ENCODE data around the gene ZKSCAN8. TPM values are rescaled to one million over a fixed set of nuclear protein-coding genes. Genes with fewer than 3 reads are reported as not detected.

The ZKSCAN8 gene
- polyA plus RNA-seq, 1 donor from 2014 or later = 17.2 TPM

- Histone ChIP-seq H3K4me3 (ENCODE audit: low read length) (no peak overlapping the region), H3F3A (ENCODE audit: insufficient read depth, low read length, poor library complexity, severe bottlenecking) (no peaks in the 10 kb centered on the region), H3K27me3 (ENCODE audit: insufficient read depth, low read depth, low read length) (no peaks in the 10 kb centered on the region), H2AFZ (ENCODE audit: low read depth, low read length) (no peak overlapping the region), H3K27ac (ENCODE audit: low read length) (no peak overlapping the region), H3K79me2 (replicated peaks; ENCODE audit: insufficient read depth, low read length) (no peaks in the 10 kb centered on the region), H3K9me2 (ENCODE audit: insufficient read depth, low read length) (no peaks in the 10 kb centered on the region), H4K20me1 (ENCODE audit: insufficient read depth) (no peaks in the 10 kb centered on the region), H3K9me3 (ENCODE audit: low read length) (no peaks in the 10 kb centered on the region), H3K4me2 (ENCODE audit: low read length) (no peak overlapping the region), H3K9ac (ENCODE audit: low read length) (no peak overlapping the region), H3K36me3 (ENCODE audit: insufficient read depth, low read length) (peaks cover 19% of the 10 kb centered on the region)
- TF ChIP-seq RAD21 (conservative IDR thresholded peaks at IDR 0.05) (no peak), POLR2AphosphoS5 (IDR thresholded peaks at IDR 0.05) (no peak), TAF1 (IDR thresholded peaks at IDR 0.05; ENCODE audit: low read depth) (no peak), REST (IDR thresholded peaks at IDR 0.05; ENCODE audit: borderline replicate concordance) (no peak), SMC3 (conservative IDR thresholded peaks at IDR 0.05; ENCODE audit: poor library complexity) (no peak), EZH2 (IDR thresholded peaks at IDR 0.05; ENCODE audit: borderline replicate concordance, insufficient read depth, low read length, poor library complexity, severe bottlenecking) (no peak), EP300 (conservative IDR thresholded peaks at IDR 0.05; ENCODE audit: poor library complexity, severe bottlenecking) (no peak), CTCF (IDR thresholded peaks at IDR 0.05; ENCODE audit: poor library complexity, severe bottlenecking) (no peak), MXI1 (conservative IDR thresholded peaks at IDR 0.05; ENCODE audit: poor library complexity, severe bottlenecking) (no peak)
These were observed 16.6 kb downstream of the ZKSCAN8 start for GRCh38 chr6:28158318-28158717.

- Histone ChIP-seq H4K20me1 (ENCODE audit: insufficient read depth) (no peaks in the 10 kb centered on the region), H3K4me3 (ENCODE audit: low read length) (no peak overlapping the region), H2AFZ (ENCODE audit: low read depth, low read length) (no peak overlapping the region), H3K9me2 (ENCODE audit: insufficient read depth, low read length) (no peaks in the 10 kb centered on the region), H3F3A (ENCODE audit: insufficient read depth, low read length, poor library complexity, severe bottlenecking) (no peaks in the 10 kb centered on the region), H3K27ac (ENCODE audit: low read length) (no peak overlapping the region), H3K27me3 (ENCODE audit: insufficient read depth, low read depth, low read length) (no peaks in the 10 kb centered on the region), H3K9ac (ENCODE audit: low read length) (no peak overlapping the region), H3K79me2 (replicated peaks; ENCODE audit: insufficient read depth, low read length) (no peaks in the 10 kb centered on the region), H3K4me2 (ENCODE audit: low read length) (no peak overlapping the region), H3K9me3 (ENCODE audit: low read length) (no peaks in the 10 kb centered on the region), H3K36me3 (ENCODE audit: insufficient read depth, low read length) (peaks cover 19% of the 10 kb centered on the region)
- TF ChIP-seq MXI1 (conservative IDR thresholded peaks at IDR 0.05; ENCODE audit: poor library complexity, severe bottlenecking) (no peak), EP300 (conservative IDR thresholded peaks at IDR 0.05; ENCODE audit: poor library complexity, severe bottlenecking) (no peak), CTCF (IDR thresholded peaks at IDR 0.05; ENCODE audit: poor library complexity, severe bottlenecking) (no peak), TAF1 (IDR thresholded peaks at IDR 0.05; ENCODE audit: low read depth) (no peak)
These were observed 17.4 kb downstream of the ZKSCAN8 start for GRCh38 chr6:28159029-28159607.

Data from neural cell (in vitro differentiated cells).